Body of pancreas (tissue), 4 donors: Measurements from ENCODE around the gene ANO3.

Experiments
- CTCF ChIP-seq, 7 experiments: fragments of 450-650 bp in 4 of 7; fragments of 200-600 bp in 3 of 7; sonication (generic) in 3 of 7; IDR thresholded peaks; one replicate each; pipeline ENCODE4 v1.5.1; 2016 to 2019; ENCODE audit warnings: antibody characterized with exemption in 7 of 7
- POLR2A ChIP-seq, 3 donors: fragments of 450-650 bp; IDR thresholded peaks; one replicate each; pipeline ENCODE4 v1.6.1; 2016; ENCODE audit warnings: antibody characterized with exemption in 3 of 3, mild to moderate bottlenecking in 2 of 3

DNA sequence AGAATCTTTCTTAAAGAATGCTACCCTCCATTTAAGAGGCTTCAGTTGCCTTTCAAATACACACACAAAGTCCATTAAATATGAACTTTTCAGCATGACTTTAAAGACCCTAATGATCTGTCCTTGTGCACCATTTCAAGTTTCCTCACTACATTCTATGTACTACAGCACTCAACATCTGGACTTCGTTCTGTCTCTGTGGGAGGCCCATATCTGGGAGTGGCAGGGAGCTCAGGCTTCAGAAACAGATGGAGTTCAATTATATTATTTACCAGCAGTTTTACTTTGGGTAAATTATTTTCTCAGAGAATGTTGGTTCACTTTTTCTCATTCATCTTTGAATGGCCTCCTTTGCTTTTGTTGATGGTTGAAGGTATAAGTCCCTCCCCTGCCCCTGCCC lies 67.4 kb downstream of the ANO3 start:
- no peak for TF ChIP-seq CTCF (IDR thresholded peaks at IDR 0.05)
- TF ChIP-seq POLR2A (IDR thresholded peaks at IDR 0.05) = no peak
